Activated CD8-positive, alpha-beta memory T cell treated with anti-CD3 and anti-CD28 coated beads, Interleukin-2, amount 10 ng/mL, durations not matched to agents 7 days and 5 days (primary cell): Measurements from ENCODE around the gene PMIS2. TPM values are rescaled to one million over a fixed set of nuclear protein-coding genes. Genes with fewer than 3 reads are reported as not detected.

Experiments
- ATAC-seq: fragments of 150-1000 bp; cut with Tn5 transposase; one replicate; pipeline ENCODE4 v1.10.0; 2021; ENCODE audit warnings: moderate library complexity
- CTCF ChIA-PET: fragments of 350-600 bp; sonication (Branson Sonifier 250); formaldehyde crosslinking; loops from one replicate; lab custom pipeline; 2021; ENCODE audit warnings: antibody characterized with exemption; lab: Charles Lee
- DNase-seq: peaks from one replicate; pipeline ENCODE4 v3.0.0-alpha.2; 2020
- H3K27ac Mint-ChIP-seq: one replicate; pipeline ENCODE4 v1.8.0; 2021; ENCODE audit warnings: mild to moderate bottlenecking, mixed read lengths
- H3K27me3 Mint-ChIP-seq: one replicate; pipeline ENCODE4 v1.8.0; 2021; ENCODE audit warnings: mixed read lengths
- H3K36me3 Mint-ChIP-seq: one replicate; pipeline ENCODE4 v1.8.0; 2021; ENCODE audit warnings: mild to moderate bottlenecking, mixed read lengths
- H3K4me1 Mint-ChIP-seq: one replicate; pipeline ENCODE4 v1.8.0; 2021; ENCODE audit warnings: mixed read lengths
- H3K4me3 Mint-ChIP-seq: one replicate; pipeline ENCODE4 v1.8.0; 2021; ENCODE audit warnings: mild to moderate bottlenecking, moderate library complexity, mixed read lengths
- H3K9me3 Mint-ChIP-seq: one replicate; pipeline ENCODE4 v1.8.0; 2022; ENCODE audit warnings: low read depth, mixed read lengths
- total RNA-seq, 2 experiments: library from RNA; stranded (reverse); gene quantifications; one replicate each; pipeline ENCODE4 v1.2.3, GENCODE V29; 2021

PMIS2 gene
- total RNA-seq, 2 experiments from 2014 or later: not detected

GRCh38 chr19:35609851-35610353, 23.9 kb downstream of the PMIS2 start:
- peaks cover 9% of the 10 kb centered on the region for H3K9me3 Mint-ChIP-seq
- DNase-seq: peak; percentile 65
- H3K4me1 Mint-ChIP-seq: peaks cover 40% of the 10 kb centered on the region
- ATAC-seq: peak; percentile 28
- CTCF ChIA-PET: interaction anchor here (1.0 to 1.4 kb wide), 2 partner anchors 18 to 38 kb away, joined by 3 read pairs; partner anchors contain the start of gene COX6B1
- H3K4me3 Mint-ChIP-seq: no peak overlapping the region
- H3K27ac Mint-ChIP-seq: peak overlapping the region; percentile 79
- H3K27me3 Mint-ChIP-seq: no peaks in the 10 kb centered on the region
- peaks cover 9% of the 10 kb centered on the region for H3K36me3 Mint-ChIP-seq

DNA sequence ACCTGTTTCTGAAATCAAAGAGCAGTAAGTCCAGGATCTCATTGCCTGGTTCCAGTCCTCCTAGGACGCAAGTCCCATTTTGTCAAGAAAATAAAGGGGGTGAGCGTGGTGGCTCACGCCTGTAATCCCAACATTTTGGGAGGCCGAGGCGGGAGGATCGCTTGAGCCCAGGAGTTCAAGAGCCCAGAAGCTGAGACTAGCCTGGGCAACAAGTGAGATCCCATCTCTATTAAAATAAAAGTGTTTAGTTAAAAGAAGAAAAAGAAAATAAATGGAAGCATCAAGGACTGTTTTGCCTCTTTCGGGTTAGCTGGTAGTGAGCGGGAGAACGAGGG, 26.2 kb downstream of the PMIS2 start:
- Mint-ChIP-seq H3K4me1 (peaks cover 42% of the 10 kb centered on the region), H3K9me3 (peaks cover 9% of the 10 kb centered on the region), H3K27me3 (no peaks in the 10 kb centered on the region), H3K4me3 (peak overlapping the region; percentile 82), H3K36me3 (peaks cover 17% of the 10 kb centered on the region), H3K27ac (peak overlapping the region; percentile 95)
- CTCF ChIA-PET: interaction anchor here (1.0 to 3.1 kb wide), 4 partner anchors 30 to 64 kb away, joined by 3 to 11 read pairs (median 5); partner anchors contain the start of gene COX6B1
- no peak for DNase-seq
- no peak for ATAC-seq

GRCh38 chr19:35612559-35613321, 26.8 kb downstream of the PMIS2 start, which contains the start of gene HAUS5:
HAUS5 (plus strand) TSS chr19:35612735; CDS start chr19:35612795, 60 bp downstream.
- peaks cover 14% of the 10 kb centered on the region for H3K36me3 Mint-ChIP-seq
- CTCF ChIA-PET: interaction anchor here (0.7 to 3.1 kb wide), 6 partner anchors 30 to 207 kb away, joined by 3 to 11 read pairs (median 4); partner anchors contain the start of gene COX6B1
- peak within 1 kb of the TSS; percentile 95 for H3K27ac Mint-ChIP-seq
- DNase-seq (peak; percentile 96), ATAC-seq (peak; percentile 97)
- peaks cover 5% of the 10 kb centered on the region for H3K9me3 Mint-ChIP-seq
- peaks cover 42% of the 10 kb centered on the region for H3K4me1 Mint-ChIP-seq
- H3K27me3 Mint-ChIP-seq: no peaks in the 10 kb centered on the region
- peak within 1 kb of the TSS; percentile 82 for H3K4me3 Mint-ChIP-seq

DNA sequence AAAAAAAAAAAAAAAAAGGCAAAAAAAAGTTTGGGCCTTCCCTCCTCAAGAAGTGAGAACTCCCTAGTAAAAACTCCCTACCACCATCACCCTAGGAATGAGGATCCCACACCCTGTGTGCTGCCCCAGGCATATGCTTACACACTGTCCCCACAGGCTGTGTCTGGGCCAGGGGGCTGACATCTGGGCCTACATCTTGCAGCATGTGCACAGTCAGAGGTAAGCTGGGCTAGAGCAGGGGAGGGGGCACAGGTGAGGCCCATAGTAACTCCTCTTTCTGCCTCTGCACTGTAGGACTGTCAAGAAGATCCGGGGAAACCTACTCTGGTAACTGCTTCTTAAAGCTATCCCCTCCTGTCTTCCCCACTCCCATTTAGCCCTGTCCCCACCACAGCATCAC, 27.6 kb downstream of the PMIS2 start:
- ATAC-seq: no peak

DNA sequence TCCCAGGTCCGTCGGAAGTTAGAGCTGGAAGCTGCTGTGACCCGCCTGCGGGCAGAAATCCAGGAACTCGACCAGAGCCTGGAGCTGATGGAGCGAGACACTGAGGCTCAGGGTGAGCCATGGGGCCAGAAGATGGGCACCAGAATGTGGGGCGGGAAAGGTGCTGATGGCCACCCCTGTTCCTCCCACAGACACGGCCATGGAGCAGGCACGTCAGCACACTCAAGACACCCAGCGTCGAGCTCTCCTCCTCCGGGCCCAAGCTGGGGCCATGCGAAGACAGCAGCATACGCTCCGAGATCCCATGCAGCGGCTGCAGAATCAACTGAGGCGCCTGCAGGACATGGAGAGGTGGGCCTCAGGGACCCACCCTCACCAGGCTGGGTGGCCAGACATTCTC, 29.1 kb downstream of the PMIS2 start:
- peaks cover 29% of the 10 kb centered on the region for H3K4me1 Mint-ChIP-seq
- CTCF ChIA-PET: no interaction called here
- H3K9me3 Mint-ChIP-seq: no peaks in the 10 kb centered on the region
- no peak overlapping the region for H3K4me3 Mint-ChIP-seq
- H3K27me3 Mint-ChIP-seq: no peaks in the 10 kb centered on the region
- ATAC-seq: no peak
- peaks cover 8% of the 10 kb centered on the region for H3K36me3 Mint-ChIP-seq
- no peak overlapping the region for H3K27ac Mint-ChIP-seq
- DNase-seq: no peak

More for the DNA sequence above, 27.6 kb downstream of the PMIS2 start:
- Mint-ChIP-seq H3K4me3 (peak overlapping the region; percentile 82), H3K27ac (peak overlapping the region; percentile 95), H3K9me3 (peaks cover 3% of the 10 kb centered on the region), H3K4me1 (peaks cover 40% of the 10 kb centered on the region), H3K27me3 (no peaks in the 10 kb centered on the region), H3K36me3 (peaks cover 10% of the 10 kb centered on the region)
- CTCF ChIA-PET: interaction anchor here (0.7 to 3.1 kb wide), 4 partner anchors 35 to 206 kb away, joined by 3 to 11 read pairs (median 6); partner anchors contain the start of gene COX6B1
- DNase-seq: no peak

DNA sequence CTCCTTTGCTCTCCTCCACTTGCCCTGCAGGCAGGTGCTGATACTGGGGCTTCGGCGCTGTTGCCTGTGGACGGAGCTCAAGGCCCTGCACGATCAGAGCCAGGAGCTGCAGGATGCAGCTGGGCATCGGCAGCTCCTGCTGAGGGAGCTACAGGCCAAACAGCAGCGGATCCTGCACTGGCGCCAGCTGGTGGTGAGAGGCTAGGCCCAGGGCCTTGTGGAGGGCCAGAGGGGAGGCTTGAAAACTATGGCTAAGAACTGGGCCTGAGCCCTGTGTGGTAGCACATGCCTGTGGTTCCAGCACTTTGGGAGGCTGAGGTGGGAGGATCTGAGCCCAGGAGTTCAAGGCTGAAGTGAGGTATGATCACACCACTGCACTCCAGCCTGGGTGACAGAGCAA, 32.9 kb downstream of the PMIS2 start:
- CTCF ChIA-PET: no interaction called here
- no peaks in the 10 kb centered on the region for H3K27me3 Mint-ChIP-seq
- no peaks in the 10 kb centered on the region for H3K9me3 Mint-ChIP-seq
- no peak overlapping the region for H3K4me3 Mint-ChIP-seq
- no peak for DNase-seq
- peaks cover 13% of the 10 kb centered on the region for H3K36me3 Mint-ChIP-seq
- H3K27ac Mint-ChIP-seq: no peak overlapping the region
- no peak for ATAC-seq
- H3K4me1 Mint-ChIP-seq: peaks cover 7% of the 10 kb centered on the region

DNA sequence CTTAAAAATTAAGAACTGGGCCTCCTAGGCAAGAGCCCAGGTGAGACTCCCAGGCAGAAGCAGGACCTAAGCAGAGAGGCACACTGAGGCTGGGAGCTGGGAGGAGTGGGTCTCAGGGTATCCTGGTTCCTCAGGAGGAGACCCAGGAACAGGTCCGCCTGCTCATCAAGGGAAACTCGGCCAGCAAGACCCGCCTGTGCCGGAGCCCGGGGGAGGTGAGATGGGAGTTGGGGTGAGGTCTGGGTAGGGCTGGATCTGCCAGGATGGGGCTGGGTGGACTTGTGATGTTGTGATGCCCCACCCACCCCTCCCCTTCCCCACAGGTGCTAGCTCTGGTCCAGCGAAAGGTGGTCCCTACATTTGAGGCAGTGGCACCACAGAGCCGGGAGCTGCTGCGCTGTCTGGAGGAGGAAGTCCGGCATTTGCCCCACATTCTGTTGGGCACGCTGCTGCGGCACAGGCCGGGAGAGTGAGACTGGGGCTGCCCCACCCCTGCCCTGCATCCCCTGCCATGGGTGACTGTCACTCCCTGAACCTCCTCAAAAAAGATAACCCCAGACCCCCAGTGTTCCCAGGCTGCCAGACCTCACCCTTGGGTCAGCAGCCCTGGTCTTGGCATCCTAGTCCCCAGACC, 33.4 kb downstream of the PMIS2 start:
- H3K27ac Mint-ChIP-seq: no peak overlapping the region
- H3K4me3 Mint-ChIP-seq: no peak overlapping the region
- CTCF ChIA-PET: no interaction called here
- peaks cover 4% of the 10 kb centered on the region for H3K4me1 Mint-ChIP-seq
- H3K9me3 Mint-ChIP-seq: no peaks in the 10 kb centered on the region
- DNase-seq (no peak), ATAC-seq (no peak)
- H3K27me3 Mint-ChIP-seq: no peaks in the 10 kb centered on the region
- H3K36me3 Mint-ChIP-seq: peaks cover 13% of the 10 kb centered on the region

DNA sequence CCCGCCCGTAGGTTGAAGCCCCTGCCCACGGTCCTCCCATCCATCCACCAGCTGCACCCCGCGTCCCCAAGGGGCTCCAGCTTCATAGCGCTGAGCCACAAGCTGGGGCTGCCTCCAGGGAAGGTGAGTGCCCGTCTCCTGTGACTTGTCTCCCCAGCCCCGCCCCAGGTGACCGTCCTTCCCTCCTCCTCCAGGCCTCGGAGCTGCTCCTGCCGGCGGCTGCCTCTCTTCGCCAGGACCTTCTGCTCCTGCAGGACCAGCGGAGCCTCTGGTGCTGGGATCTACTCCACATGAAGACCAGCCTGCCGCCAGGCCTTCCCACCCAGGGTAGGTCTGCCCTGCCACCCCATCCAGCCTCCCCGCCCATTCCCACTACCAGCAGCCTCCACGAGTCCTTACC, 34.0 kb downstream of the PMIS2 start:
- no peak for ATAC-seq
- H3K36me3 Mint-ChIP-seq: peaks cover 13% of the 10 kb centered on the region
- no peak overlapping the region for H3K4me3 Mint-ChIP-seq

GRCh38 chr19:35621708-35622107, 35.7 kb downstream of the PMIS2 start:
- CTCF ChIA-PET: no interaction called here

More for the DNA sequence above, 34.0 kb downstream of the PMIS2 start:
- H3K27me3 Mint-ChIP-seq: no peaks in the 10 kb centered on the region
- H3K4me1 Mint-ChIP-seq: peaks cover 2% of the 10 kb centered on the region
- DNase-seq: no peak
- no peaks in the 10 kb centered on the region for H3K9me3 Mint-ChIP-seq
- H3K27ac Mint-ChIP-seq: no peak overlapping the region
- CTCF ChIA-PET: interaction anchor here (0.5 kb wide), 1 partner anchor 841 kb away, joined by 3 read pairs; no protein-coding TSS in a partner anchor

GRCh38 chr19:35622750-35623149, 36.8 kb downstream of the PMIS2 start:
- no peaks in the 10 kb centered on the region for H3K4me1 Mint-ChIP-seq
- H3K27ac Mint-ChIP-seq: no peak overlapping the region
- H3K27me3 Mint-ChIP-seq: no peaks in the 10 kb centered on the region
- peaks cover 7% of the 10 kb centered on the region for H3K36me3 Mint-ChIP-seq
- CTCF ChIA-PET: no interaction called here
- no peak overlapping the region for H3K4me3 Mint-ChIP-seq
- DNase-seq: no peak
- no peaks in the 10 kb centered on the region for H3K9me3 Mint-ChIP-seq
- ATAC-seq: no peak

More at GRCh38 chr19:35621708-35622107, 35.7 kb downstream of the PMIS2 start:
- H3K27ac Mint-ChIP-seq: no peak overlapping the region
- no peak overlapping the region for H3K4me3 Mint-ChIP-seq
- DNase-seq: no peak
- H3K36me3 Mint-ChIP-seq: peaks cover 9% of the 10 kb centered on the region
- H3K9me3 Mint-ChIP-seq: no peaks in the 10 kb centered on the region
- no peaks in the 10 kb centered on the region for H3K4me1 Mint-ChIP-seq
- ATAC-seq: no peak
- H3K27me3 Mint-ChIP-seq: no peaks in the 10 kb centered on the region

GRCh38 chr19:35623327-35624010, 37.5 kb downstream of the PMIS2 start:
- no peak for ATAC-seq
- no peak for DNase-seq
- H3K27me3 Mint-ChIP-seq: no peaks in the 10 kb centered on the region
- CTCF ChIA-PET: interaction anchor here (0.6 kb wide), 1 partner anchor 33 kb away, joined by 3 read pairs; no protein-coding TSS in a partner anchor
- no peaks in the 10 kb centered on the region for H3K9me3 Mint-ChIP-seq
- peaks cover 7% of the 10 kb centered on the region for H3K36me3 Mint-ChIP-seq
- H3K4me1 Mint-ChIP-seq: peaks cover 4% of the 10 kb centered on the region
- no peak overlapping the region for H3K27ac Mint-ChIP-seq
- H3K4me3 Mint-ChIP-seq: no peak overlapping the region

- Mint-ChIP-seq H3K4me3 (peak overlapping the region; percentile 90), H3K4me1 (peaks cover 18% of the 10 kb centered on the region), H3K9me3 (no peaks in the 10 kb centered on the region), H3K27me3 (no peaks in the 10 kb centered on the region), H3K27ac (peak overlapping the region; percentile 97), H3K36me3 (peaks cover 24% of the 10 kb centered on the region)
- no peak for DNase-seq
- no peak for ATAC-seq
- CTCF ChIA-PET: no interaction called here
Observed at GRCh38 chr19:35628264-35628564, 42.2 kb downstream of the PMIS2 start.
